Tibial nerve (tissue), 4 donors: ENCODE results near the gene CEP128. TPM values are rescaled to one million over a fixed set of nuclear protein-coding genes. Genes with fewer than 3 reads are reported as not detected.
A peak's percentile ranks its signal among the peaks of the same experiment; 100 is the strongest.

ENCODE experiments used
- DNase-seq, 2 donors: peaks; one replicate each; pipeline ENCODE4 v3.0.0-alpha.2; 2019; ENCODE audit warnings: low spot score in 2 of 2
- H3K27ac ChIP-seq, 4 donors: fragments of 200-600 bp; sonication (generic) in 3 of 4; one replicate each; pipeline ENCODE4 v1.5.1; 2017 to 2019; ENCODE audit warnings: mild to moderate bottlenecking in 1 of 4
- H3K27me3 ChIP-seq, 2 donors: fragments of 200-600 bp; sonication (generic) in 1 of 2; one replicate each; pipeline versions ENCODE4 v1.5.1 to v1.6.0; 2017 to 2019
- H3K36me3 ChIP-seq, 3 donors: fragments of 200-600 bp; sonication (generic); one replicate each; pipeline ENCODE4 v1.5.1; 2018 to 2019
- H3K4me1 ChIP-seq, 4 donors: fragments of 200-600 bp; sonication (generic) in 3 of 4; one replicate each; pipeline ENCODE4 v1.5.1; 2017 to 2019
- H3K4me3 ChIP-seq, 4 donors: fragments of 200-600 bp; sonication (generic) in 3 of 4; one replicate each; pipeline ENCODE4 v1.5.1; 2017 to 2019; ENCODE audit warnings: mild to moderate bottlenecking in 1 of 4, moderate library complexity in 1 of 4
- H3K9me3 ChIP-seq, 4 donors: fragments of 200-600 bp; sonication (generic) in 3 of 4; one replicate each; pipeline ENCODE4 v1.5.1; 2017 to 2019
- CTCF ChIP-seq, 5 experiments: fragments of 200-600 bp in 3 of 5; fragments of 450-650 bp in 2 of 5; sonication (generic) in 3 of 5; IDR thresholded peaks; one replicate each; pipeline ENCODE4 v1.5.1; 2016 to 2019; ENCODE audit warnings: antibody characterized with exemption in 5 of 5, mild to moderate bottlenecking in 3 of 5, moderate library complexity in 2 of 5
- EP300 ChIP-seq, 2 donors: sonication (generic); formaldehyde crosslinking; IDR thresholded peaks; one replicate each; pipeline ENCODE4 v1.6.1; 2017; ENCODE audit warnings: antibody characterized with exemption in 2 of 2, mild to moderate bottlenecking in 1 of 2
- POLR2A ChIP-seq, 2 donors: fragments of 450-650 bp; IDR thresholded peaks; one replicate each; pipeline ENCODE4 v1.6.1; 2017; ENCODE audit warnings: antibody characterized with exemption in 2 of 2, mild to moderate bottlenecking in 2 of 2, moderate library complexity in 2 of 2
- WGBS, 2 donors: methylation state at CpG; one replicate each; pipeline ENCODE4 v1.1.5; 2018; 5-methylcytosine and 5-hydroxymethylcytosine counted together
- total RNA-seq, 4 donors: library from RNA; depleted of rRNA; stranded (reverse); fragments of >200 nt; gene quantifications; one replicate each; pipeline ENCODE4 v1.1.0, GENCODE V29; 2016

The CEP128 gene
- total RNA-seq, 4 donors from 2014 or later: 7.3 to 13.9 (median 12.5) TPM

GRCh38 chr14:80862983-80863382 lies 78.6 kb downstream of the CEP128 start:
- Histone ChIP-seq H3K4me3 (no peak overlapping the region), H3K4me1 (no peaks in the 10 kb centered on the region), H3K27ac (no peak overlapping the region), H3K9me3 (peaks cover 0 to 20% (median 6%) of the 10 kb centered on the region in 4 donors), H3K36me3 (peaks cover 0 to 11% (median 0%) of the 10 kb centered on the region in 3 donors), H3K27me3 (no peaks in the 10 kb centered on the region)
- DNase-seq: no peak
- 80 to 82% methylated on average over 3 of the region's 3 CpGs for WGBS, 2 donors
- TF ChIP-seq CTCF (IDR thresholded peaks at IDR 0.05) (no peak), POLR2A (IDR thresholded peaks at IDR 0.05) (no peak), EP300 (IDR thresholded peaks at IDR 0.05) (no peak)

- Histone ChIP-seq H3K36me3 (peaks cover 0 to 7% (median 0%) of the 10 kb centered on the region in 3 donors), H3K9me3 (peaks cover 0 to 16% (median 4%) of the 10 kb centered on the region in 4 donors), H3K4me3 (no peak overlapping the region), H3K27me3 (no peaks in the 10 kb centered on the region), H3K4me1 (no peaks in the 10 kb centered on the region), H3K27ac (no peak overlapping the region)
- TF ChIP-seq EP300 (IDR thresholded peaks at IDR 0.05) (no peak), POLR2A (IDR thresholded peaks at IDR 0.05) (no peak), CTCF (IDR thresholded peaks at IDR 0.05) (no peak)
- no peak for DNase-seq
- 92% methylated on average over 5 of the region's 5 CpGs for WGBS, 2 donors
These were observed 79.0 kb downstream of the CEP128 start for GRCh38 chr14:80862541-80862940.

- DNase-seq: no peak
- 31 to 32% methylated on average over 4 of the region's 4 CpGs for WGBS, 2 donors
- Histone ChIP-seq H3K36me3 (no peaks in the 10 kb centered on the region), H3K9me3 (no peaks in the 10 kb centered on the region), H3K4me1 (peaks cover 0 to 4% (median 0%) of the 10 kb centered on the region in 4 donors), H3K27me3 (no peaks in the 10 kb centered on the region), H3K4me3 (no peak overlapping the region), H3K27ac (no peak overlapping the region)
- TF ChIP-seq CTCF (IDR thresholded peaks at IDR 0.05) (peak; percentile 35 to 70 (median 57)), POLR2A (IDR thresholded peaks at IDR 0.05) (no peak)
These were observed 91.2 kb downstream of the CEP128 start for GRCh38 chr14:80850197-80850814.

GRCh38 chr14:80847070-80847469 lies 94.5 kb downstream of the CEP128 start:
- DNase-seq: no peak
- Histone ChIP-seq H3K4me1 (peaks cover 0 to 21% (median 0%) of the 10 kb centered on the region in 4 donors), H3K27ac (no peak overlapping the region), H3K9me3 (no peaks in the 10 kb centered on the region), H3K4me3 (no peak overlapping the region), H3K27me3 (no peaks in the 10 kb centered on the region), H3K36me3 (no peaks in the 10 kb centered on the region)
- 89 to 91% methylated on average over 2 of the region's 2 CpGs for WGBS, 2 donors
- no peak for TF ChIP-seq EP300 (IDR thresholded peaks at IDR 0.05)
- TF ChIP-seq CTCF (IDR thresholded peaks at IDR 0.05): no peak
- no peak for TF ChIP-seq POLR2A (IDR thresholded peaks at IDR 0.05)

- no peak for DNase-seq
- no peaks in the 10 kb centered on the region for H3K36me3 ChIP-seq
- no peak overlapping the region for H3K27ac ChIP-seq
- no peak overlapping the region for H3K4me3 ChIP-seq
- WGBS, 2 donors: 91% methylated on average over 4 of the region's 4 CpGs
- TF ChIP-seq POLR2A (IDR thresholded peaks at IDR 0.05) (no peak), CTCF (IDR thresholded peaks at IDR 0.05) (no peak), EP300 (IDR thresholded peaks at IDR 0.05) (no peak)
- peaks cover 0 to 21% (median 0%) of the 10 kb centered on the region in 4 donors for H3K4me1 ChIP-seq
- H3K27me3 ChIP-seq: no peaks in the 10 kb centered on the region
- H3K9me3 ChIP-seq: no peaks in the 10 kb centered on the region
These were observed 95.7 kb downstream of the CEP128 start for GRCh38 chr14:80845856-80846255.
